Iris pigment epithelial cell (primary cell): ENCODE measurements around the gene GATAD2B.
"Not testable (repeated sequence)": the region's sequence is repeated elsewhere in the genome, so short reads cannot be mapped to it uniquely, and the experiment has no call there.

Experiments used
- DNase-seq: peaks from one replicate; pipeline ENCODE4 v3.0.0-alpha.2; 2011; ENCODE audit warnings: low read depth

Gene GATAD2B

DNA sequence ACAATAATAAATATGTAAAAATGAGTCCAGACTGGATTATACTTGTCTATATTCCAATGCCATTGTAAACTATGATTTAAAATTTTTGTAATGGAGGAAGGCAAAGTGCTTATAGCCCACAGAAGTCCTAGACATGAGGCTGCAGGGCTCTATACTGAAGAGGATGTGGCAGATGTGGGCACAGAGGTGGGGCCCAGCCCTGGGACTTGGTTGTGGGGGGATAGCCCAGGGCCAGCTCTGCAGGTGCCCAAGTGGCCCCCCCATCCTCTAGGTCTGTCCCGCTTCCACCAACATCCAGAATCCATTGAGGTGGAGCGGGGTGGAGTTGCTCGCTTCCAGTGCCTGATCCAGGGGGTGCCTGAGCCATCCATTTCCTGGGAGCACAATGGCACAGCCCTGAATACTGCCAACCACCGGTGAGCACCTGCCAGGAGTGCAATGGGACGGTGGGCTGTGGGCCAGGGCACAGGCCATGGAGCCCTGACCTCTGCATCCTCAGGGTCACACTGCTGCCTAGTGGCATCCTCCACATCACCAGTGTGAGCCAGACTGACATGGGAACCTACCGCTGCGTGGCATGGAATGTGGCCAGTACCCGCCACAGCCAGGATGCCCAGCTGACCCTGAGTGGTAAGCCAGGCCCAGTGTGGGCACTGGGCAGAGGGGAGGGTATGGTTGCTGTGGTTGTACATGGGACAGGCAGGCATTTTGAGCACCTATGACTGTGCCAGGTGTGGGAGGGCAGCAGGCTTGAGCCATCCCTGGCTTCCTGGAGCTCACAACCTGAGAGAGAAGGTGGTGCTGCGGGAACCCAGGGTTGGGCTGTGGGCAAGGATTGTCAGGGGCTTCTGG, 126.6 kb downstream of the GATAD2B start:
- no peak for DNase-seq

- no peak for DNase-seq
Observed at GRCh38 chr1:153795330-153795837, 127.4 kb downstream of the GATAD2B start.

DNA sequence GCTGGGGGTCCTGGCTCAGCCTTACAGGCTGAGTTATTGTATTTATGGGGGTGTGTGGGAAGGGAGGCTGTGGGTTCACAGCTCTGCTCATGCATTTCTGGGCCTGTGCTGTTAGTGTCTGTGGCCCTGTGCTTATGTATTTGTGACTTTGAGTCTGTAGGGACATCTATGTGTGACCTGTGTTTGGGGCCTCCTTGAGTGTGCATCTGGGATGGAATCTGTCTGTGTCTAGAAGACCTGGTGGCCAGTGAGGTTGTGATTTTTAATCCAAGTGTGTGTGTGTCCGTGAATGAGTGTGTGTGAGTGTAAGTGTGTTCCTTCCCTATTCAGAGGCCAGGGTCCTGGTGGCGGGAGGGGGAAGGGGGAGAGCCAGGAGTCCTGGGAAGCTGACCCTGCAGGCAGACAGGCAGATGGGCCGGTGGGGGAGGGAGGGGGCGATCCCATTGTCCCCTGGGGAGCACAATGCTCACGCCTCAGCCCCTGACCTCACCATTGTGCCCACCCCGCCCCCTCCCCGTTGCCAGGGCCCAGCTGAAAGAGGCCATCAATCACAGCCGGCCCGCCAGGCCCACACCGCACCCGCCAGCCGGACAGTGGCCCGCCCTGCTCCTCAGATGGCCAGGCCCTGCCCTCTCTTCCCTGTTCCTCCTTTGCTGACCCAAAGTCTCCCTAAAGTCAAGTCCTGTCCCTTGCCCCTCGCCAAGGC, 128.0 kb downstream of the GATAD2B start:
- no peak for DNase-seq

DNA sequence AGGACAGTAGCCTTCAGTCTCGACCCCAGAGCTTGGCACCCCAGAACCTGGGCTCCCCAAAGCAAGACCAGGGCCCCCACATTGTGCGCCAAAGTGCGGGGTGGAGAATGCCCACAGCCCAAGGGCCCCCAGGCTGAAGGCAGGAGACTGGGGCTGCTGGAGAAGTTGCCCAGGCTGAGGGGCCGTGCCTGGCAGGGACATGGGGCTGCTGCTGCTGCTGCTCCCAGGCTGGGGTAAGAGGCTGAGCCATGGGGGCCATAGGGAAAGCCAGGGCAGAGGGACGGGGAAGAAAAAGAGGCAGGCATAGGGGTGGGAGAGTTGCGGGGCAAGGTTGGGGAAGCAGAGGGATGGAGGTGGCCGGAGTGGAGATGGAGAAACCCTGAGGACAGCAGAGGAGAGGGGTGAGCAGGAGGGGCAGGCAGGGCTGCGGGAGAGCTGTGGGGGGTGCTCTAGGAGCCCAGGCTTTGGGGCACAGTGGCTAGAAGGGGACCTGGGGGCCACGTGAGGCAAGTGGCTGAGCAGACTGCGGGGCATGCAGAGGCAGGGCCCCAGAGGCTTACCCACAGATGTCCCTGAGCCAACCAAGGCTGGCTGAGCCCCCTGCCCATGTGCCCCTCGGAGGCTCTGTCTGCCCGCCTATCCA, 128.7 kb downstream of the GATAD2B start:
- DNase-seq = no peak

DNA sequence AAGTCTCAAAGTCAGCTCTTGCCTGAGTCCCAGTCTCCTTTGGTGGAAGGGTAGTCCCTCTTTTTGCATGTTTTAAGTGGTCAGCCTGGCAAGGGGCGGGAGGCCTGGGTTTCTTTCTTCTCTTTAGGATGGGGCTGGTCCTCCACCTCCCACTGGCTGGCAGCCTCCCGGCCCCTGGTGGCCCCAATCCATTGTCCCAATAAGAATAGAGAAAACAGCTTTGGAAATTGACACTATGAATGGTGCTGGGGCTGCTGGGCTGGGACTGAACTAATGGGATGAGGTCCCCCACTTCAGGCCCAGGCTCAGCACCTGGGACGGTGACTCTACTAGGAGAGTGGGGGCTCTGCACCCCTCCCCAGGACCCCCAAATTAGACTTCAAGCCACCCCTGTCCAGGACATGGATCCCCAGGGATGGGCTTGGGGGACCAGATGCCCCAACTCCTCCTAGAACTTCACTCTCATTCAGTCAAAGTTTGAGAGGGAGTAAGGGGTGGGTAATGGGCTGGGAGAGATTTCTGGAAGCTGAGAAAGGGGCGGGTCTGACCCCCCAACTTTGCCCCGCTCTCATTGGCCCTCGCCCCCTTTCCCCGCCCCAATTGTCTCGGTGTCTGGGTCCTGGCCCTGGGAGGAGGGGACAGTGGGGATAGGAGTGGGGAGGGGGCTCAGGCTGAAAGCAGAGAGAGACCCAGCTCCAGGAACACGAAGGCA, 129.4 kb downstream of the GATAD2B start:
- DNase-seq = no peak

GRCh38 chr1:153792631-153793041, 130.1 kb downstream of the GATAD2B start:
- no peak for DNase-seq

- peak; percentile 77 for DNase-seq
Observed at GRCh38 chr1:153791648-153792253, 131.0 kb downstream of the GATAD2B start.

DNA sequence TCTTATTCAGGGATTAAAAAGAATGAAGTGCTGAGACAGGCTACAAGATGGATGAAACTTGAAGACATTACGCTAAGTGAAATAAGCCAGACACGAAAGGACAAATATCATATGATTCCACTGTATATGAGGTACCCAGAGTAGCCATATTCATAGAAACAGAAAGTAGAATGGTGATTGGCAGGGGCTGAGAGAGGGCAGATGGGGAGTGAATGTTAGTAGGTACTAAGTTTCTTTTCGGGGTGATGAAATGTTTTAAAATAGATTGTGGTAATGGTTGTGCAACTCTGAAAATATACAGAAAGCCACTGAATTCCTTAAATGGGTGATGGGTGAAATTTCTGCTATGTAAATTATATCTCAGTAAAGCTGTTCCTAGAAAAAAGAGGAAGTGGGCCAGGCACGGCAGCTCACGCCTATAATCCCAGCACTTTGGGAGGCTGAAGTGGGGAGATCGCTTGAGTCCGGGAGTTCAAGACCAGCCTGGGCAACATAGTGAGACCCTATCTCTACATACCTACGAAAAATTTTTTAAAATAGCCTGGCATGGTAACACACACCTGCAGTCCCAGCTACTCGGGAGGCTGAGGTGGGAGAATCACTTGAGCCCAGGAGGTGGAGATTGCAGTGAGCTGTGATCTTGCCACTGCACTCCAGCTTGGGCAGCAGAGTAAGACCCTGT, 131.7 kb downstream of the GATAD2B start:
- DNase-seq = peak; percentile 92

- DNase-seq = peak; percentile 59
Observed at GRCh38 chr1:153790313-153790965, 132.3 kb downstream of the GATAD2B start.

DNA sequence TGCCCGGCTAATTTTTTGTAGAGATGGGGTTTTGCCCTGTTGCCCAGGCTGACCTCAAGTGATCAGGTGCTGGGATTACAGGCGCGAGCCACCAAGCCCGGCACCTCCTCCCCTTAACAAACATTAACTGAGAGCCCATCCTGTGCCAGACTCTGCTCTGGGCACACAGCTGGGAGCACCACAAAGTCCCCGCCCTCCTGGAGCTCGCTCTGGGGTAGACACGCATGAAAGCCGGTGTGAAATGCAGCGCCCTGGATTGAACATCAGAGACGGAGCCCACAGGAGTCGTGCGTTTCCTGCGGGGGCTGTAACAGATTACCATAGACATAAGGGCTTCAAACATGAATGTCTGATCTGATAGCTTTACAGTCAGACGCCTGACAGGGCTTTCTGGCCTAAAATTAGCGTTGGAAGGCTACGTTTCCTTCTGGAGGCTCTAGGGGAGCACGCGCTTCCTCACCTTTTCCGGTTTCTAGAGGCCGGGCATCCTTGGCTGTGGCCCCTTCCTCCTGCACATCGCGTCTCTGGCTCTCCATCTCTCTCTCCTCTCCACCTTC, 133.2 kb downstream of the GATAD2B start:
- no peak for DNase-seq

GRCh38 chr1:153786038-153786790, 136.6 kb downstream of the GATAD2B start:
- DNase-seq = no peak

GRCh38 chr1:153783233-153784190, 139.3 kb downstream of the GATAD2B start:
- peak; percentile 91 for DNase-seq

- DNase-seq = not testable (repeated sequence)
Observed at GRCh38 chr1:153782648-153783047, 140.1 kb downstream of the GATAD2B start.

- no peak for DNase-seq
Observed at GRCh38 chr1:153780551-153780950, 142.2 kb downstream of the GATAD2B start.

DNA sequence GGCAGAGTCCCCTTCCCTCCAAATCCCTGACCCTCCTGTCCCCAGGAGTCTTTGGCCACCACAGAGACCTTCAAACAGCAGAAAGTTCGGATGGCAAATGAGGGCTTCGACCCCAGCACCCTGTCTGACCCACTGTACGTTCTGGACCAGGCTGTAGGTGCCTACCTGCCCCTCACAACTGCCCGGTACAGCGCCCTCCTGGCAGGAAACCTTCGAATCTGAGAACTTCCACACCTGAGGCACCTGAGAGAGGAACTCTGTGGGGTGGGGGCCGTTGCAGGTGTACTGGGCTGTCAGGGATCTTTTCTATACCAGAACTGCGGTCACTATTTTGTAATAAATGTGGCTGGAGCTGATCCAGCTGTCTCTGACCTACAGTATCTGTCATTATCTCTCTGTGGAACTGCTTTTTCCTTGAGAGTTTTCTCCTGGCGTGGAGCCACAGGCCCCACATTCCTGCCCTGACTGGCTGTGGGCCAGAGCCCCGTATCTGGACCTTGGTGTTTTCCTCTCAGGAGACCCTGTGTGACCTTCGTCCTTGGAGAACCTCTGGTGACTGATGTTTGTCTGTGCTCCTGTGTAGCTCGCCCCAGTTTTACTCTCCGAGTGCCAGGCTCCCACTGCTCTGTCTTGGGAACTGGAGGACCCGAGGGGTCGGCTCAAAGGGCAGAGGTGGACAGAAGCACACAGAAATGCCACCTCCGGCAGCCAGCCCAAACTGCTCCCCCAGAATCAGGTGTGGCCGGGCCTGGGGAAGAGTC, 142.8 kb downstream of the GATAD2B start:
- DNase-seq = no peak

DNA sequence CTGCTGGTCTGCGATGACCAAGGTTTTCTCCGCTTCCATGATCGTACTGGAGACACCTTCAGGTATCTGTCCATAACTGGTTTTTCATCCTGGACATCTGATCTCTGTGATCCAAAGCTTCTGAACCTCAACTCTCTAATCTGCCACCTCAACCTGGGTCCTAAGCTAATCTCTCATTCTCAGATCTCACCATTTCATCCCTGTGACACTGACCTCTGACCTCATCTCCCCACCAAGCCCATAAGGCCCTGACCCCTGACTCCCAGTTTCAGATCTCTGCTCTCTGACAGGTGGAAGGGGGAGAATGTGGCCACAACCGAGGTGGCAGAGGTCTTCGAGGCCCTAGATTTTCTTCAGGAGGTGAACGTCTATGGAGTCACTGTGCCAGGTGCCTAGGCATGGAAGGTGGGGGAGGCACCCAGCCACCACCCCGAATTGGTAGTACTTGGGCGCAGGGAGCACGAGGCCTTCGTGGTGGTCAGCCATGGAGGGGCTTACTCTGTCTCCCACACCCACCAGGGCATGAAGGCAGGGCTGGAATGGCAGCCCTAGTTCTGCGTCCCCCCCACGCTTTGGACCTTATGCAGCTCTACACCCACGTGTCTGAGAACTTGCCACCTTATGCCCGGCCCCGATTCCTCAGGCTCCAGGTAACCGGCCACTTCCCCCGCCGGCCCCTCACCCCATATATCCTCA, 143.8 kb downstream of the GATAD2B start:
- DNase-seq = no peak
